Vagina (tissue), 2 donors: ENCODE measurements around the gene RUNX3.

Experiments used
- POLR2A ChIP-seq, 2 donors: fragments of 450-650 bp; IDR thresholded peaks; one replicate each; pipeline ENCODE4 v1.6.1; 2017; ENCODE audit warnings: antibody characterized with exemption in 2 of 2, mild to moderate bottlenecking in 2 of 2, moderate library complexity in 2 of 2
- POLR2AphosphoS5 ChIP-seq, 2 donors: sonication (generic); formaldehyde crosslinking; IDR thresholded peaks; one replicate each; pipeline ENCODE4 v1.9.0; 2017; ENCODE audit warnings: antibody characterized with exemption in 2 of 2, mild to moderate bottlenecking in 2 of 2, low read depth in 1 of 2; ENCODE audit not compliant: insufficient read depth in 1 of 2
- TF ChIP-seq, protein P1 (sequence below), 3 experiments: fragments of 450-650 bp in 2 of 3; fragments of 200-600 bp in 1 of 3; sonication (generic) in 1 of 3; IDR thresholded peaks; one replicate each; pipeline ENCODE4 v1.5.1; 2017 to 2019; ENCODE audit warnings: antibody characterized with exemption in 3 of 3, mild to moderate bottlenecking in 2 of 3, moderate library complexity in 2 of 3

DNA sequence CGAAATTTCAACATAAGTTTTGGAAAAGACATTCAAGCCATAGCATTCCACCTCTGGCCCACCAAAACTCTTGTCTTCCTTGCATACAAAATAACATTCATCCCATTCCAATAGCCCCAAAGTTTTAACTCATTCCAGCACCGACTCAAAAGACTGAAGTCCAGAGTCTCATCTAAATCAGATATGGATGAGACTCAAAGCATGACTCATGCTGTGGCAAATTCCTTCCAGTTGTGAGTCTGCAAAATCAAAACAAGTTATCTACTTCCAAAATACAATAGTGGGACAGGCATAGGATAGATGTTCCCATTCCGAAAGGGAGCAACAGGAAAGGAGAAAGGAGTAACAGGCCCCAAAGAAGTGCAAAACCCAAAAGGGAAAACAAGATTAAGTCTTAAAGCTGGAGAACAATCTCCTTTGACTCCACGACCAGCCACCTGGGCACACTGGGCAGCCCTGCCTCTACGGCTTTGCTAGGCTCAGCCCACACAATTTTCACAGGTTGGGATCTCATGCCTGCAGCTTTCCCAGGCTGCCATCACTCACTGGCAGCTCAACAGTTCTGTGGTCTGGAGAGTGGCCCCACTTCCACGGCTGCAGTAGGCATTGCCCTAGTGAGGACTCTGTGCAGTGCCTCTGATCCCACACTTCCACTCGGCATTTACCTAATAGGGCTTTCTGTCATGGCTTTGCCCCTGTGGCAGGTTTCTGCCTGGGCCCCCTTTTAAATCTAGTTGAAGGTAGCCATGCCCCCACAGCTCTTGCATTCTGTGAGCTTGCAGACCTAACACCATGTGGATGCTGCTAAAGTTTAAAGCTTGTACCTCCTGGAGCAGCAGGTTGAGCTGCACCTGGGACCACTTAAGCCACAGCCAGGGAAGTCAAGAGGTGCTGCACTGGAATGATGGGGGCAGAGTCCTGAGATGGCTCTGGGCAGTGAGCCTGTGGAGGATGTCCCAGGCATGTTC is 51.0 kb downstream of the RUNX3 start:
- TF ChIP-seq POLR2A (IDR thresholded peaks at IDR 0.05) (no peak), POLR2AphosphoS5 (IDR thresholded peaks at IDR 0.05; ENCODE audit: insufficient read depth in 1 of 2, low read depth in 1 of 2) (no peak)
- TF ChIP-seq, protein P1, sequence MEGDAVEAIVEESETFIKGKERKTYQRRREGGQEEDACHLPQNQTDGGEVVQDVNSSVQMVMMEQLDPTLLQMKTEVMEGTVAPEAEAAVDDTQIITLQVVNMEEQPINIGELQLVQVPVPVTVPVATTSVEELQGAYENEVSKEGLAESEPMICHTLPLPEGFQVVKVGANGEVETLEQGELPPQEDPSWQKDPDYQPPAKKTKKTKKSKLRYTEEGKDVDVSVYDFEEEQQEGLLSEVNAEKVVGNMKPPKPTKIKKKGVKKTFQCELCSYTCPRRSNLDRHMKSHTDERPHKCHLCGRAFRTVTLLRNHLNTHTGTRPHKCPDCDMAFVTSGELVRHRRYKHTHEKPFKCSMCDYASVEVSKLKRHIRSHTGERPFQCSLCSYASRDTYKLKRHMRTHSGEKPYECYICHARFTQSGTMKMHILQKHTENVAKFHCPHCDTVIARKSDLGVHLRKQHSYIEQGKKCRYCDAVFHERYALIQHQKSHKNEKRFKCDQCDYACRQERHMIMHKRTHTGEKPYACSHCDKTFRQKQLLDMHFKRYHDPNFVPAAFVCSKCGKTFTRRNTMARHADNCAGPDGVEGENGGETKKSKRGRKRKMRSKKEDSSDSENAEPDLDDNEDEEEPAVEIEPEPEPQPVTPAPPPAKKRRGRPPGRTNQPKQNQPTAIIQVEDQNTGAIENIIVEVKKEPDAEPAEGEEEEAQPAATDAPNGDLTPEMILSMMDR (IDR thresholded peaks at IDR 0.05), result no peak
